Measurements from ENCODE around the gene MFSD12. TPM values are rescaled to one million over a fixed set of nuclear protein-coding genes. Genes with fewer than 3 reads are reported as not detected.

MFSD12 gene
- total RNA-seq, 1 experiment from 2014 or later = 60.6 TPM

DNA sequence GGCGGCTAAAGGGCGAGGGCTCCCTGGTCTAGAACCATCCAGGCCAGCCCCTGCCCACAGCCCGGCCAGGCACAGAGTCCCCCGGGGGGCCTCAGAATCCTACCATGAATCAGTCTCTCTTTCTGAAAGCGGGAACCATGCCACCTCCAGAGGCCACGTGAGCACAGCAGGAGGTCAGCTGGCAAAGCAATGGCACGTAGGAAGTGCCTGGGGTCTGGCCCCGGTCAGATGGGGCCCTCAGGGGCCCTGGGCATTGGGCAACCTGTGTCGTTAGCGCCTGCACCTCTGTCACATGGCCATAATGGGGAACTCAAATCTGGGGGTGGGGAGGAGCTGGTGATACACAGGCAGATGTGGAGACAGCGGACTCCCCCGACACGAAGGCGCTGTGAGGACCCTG is 8.8 kb downstream of the MFSD12 start:
- H3K36me3 ChIP-seq (ENCODE audit: control insufficient read depth, insufficient read depth, low read length) = no peaks in the 10 kb centered on the region; the same call in 1 of the 2 replicates
- no peaks in the 10 kb centered on the region for H3K27me3 ChIP-seq (replicated peaks; ENCODE audit: control insufficient read depth, insufficient read depth, low read length)
- intact Hi-C loops (cut with micrococcal nuclease; ENCODE audit: unreplicated experiment) = no loop called here
- H3K9me3 ChIP-seq = no peaks in the 10 kb centered on the region
- TF ChIP-seq CTCF (IDR thresholded peaks at IDR 0.05; ENCODE audit: insufficient read depth in 1 of 2, low read depth in 1 of 2, low read length in 1 of 2, severe bottlenecking in 1 of 2, unreplicated experiment in 1 of 2) = no peak
- ChIA-PET CTCF (no interaction called here), POLR2A (no interaction called here)
- no peaks in the 10 kb centered on the region for H3K4me1 ChIP-seq
- Mint-ChIP-seq H3K27ac (ENCODE audit: unreplicated experiment) (no peak overlapping the region), H3K27me3 (ENCODE audit: insufficient read depth, unreplicated experiment) (no peaks in the 10 kb centered on the region), H3K9me3 (ENCODE audit: unreplicated experiment) (no peaks in the 10 kb centered on the region), H3K36me3 (ENCODE audit: insufficient read depth, unreplicated experiment) (peaks cover 57% of the 10 kb centered on the region), H3K4me3 (ENCODE audit: unreplicated experiment) (no peak overlapping the region), H3K4me1 (ENCODE audit: low read depth, unreplicated experiment) (no peaks in the 10 kb centered on the region)
- no peak for DNase-seq
- no peak overlapping the region for H3K4me3 ChIP-seq (ENCODE audit: low read depth, low read length)
- BruUV-seq (replicated peaks) = no TSS peak

- ChIA-PET POLR2A (no interaction called here), CTCF (interaction anchor here (0.6 kb wide), 1 partner anchor 658 kb away, joined by 3 read pairs; no protein-coding TSS in a partner anchor)
Measured at GRCh38 chr19:3547767-3548282, 9.6 kb downstream of the MFSD12 start.

DNA sequence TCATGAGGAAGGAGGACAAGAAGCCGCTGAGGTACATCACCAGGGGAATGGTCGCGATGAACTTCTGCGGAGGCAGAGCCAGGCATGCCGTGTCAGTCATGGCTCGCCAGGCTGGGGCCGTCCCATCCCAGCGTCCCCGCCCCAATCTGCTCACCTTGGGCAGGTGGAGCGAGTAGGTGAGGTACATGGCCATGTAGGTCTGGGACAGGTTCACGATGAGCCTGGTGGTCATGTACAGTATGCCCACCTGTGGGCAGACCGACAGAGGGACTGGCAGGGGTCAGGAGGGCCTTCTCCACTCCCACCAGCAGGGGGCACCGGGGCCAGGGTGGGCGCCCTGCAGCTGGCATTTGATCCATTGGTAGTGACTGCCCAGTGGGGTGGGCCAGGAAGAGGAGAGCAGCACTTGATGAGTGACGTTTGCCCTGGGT is 10.1 kb downstream of the MFSD12 start:
- intact Hi-C loops (cut with micrococcal nuclease; ENCODE audit: unreplicated experiment) = no loop called here
- Histone ChIP-seq H3K9me3 (no peaks in the 10 kb centered on the region), H3K36me3 (ENCODE audit: control insufficient read depth, insufficient read depth, low read length) (no peaks in the 10 kb centered on the region; the same call in 1 of the 2 replicates), H3K4me3 (ENCODE audit: low read depth, low read length) (no peak overlapping the region), H3K4me1 (no peaks in the 10 kb centered on the region), H3K27me3 (replicated peaks; ENCODE audit: control insufficient read depth, insufficient read depth, low read length) (no peaks in the 10 kb centered on the region)
- BruUV-seq (replicated peaks) = no TSS peak
- ChIA-PET CTCF (interaction anchor here (0.6 kb wide), 1 partner anchor 658 kb away, joined by 3 read pairs; no protein-coding TSS in a partner anchor), POLR2A (no interaction called here)
- Mint-ChIP-seq H3K27me3 (ENCODE audit: insufficient read depth, unreplicated experiment) (no peaks in the 10 kb centered on the region), H3K27ac (ENCODE audit: unreplicated experiment) (no peak overlapping the region), H3K4me1 (ENCODE audit: low read depth, unreplicated experiment) (no peaks in the 10 kb centered on the region), H3K36me3 (ENCODE audit: insufficient read depth, unreplicated experiment) (peaks cover 54% of the 10 kb centered on the region), H3K9me3 (ENCODE audit: unreplicated experiment) (no peaks in the 10 kb centered on the region), H3K4me3 (ENCODE audit: unreplicated experiment) (no peak overlapping the region)
- peak in 1 of 2 experiments; percentile 30 for DNase-seq
- TF ChIP-seq CTCF (IDR thresholded peaks at IDR 0.05; ENCODE audit: insufficient read depth in 1 of 2, low read depth in 1 of 2, low read length in 1 of 2, severe bottlenecking in 1 of 2, unreplicated experiment in 1 of 2) = peak; percentile 22 to 54

More at GRCh38 chr19:3547767-3548282, 9.6 kb downstream of the MFSD12 start:
- no peaks in the 10 kb centered on the region for H3K4me1 ChIP-seq
- no TSS peak for BruUV-seq (replicated peaks)
- Mint-ChIP-seq H3K36me3 (ENCODE audit: insufficient read depth, unreplicated experiment) (peaks cover 54% of the 10 kb centered on the region), H3K4me1 (ENCODE audit: low read depth, unreplicated experiment) (no peaks in the 10 kb centered on the region), H3K27ac (ENCODE audit: unreplicated experiment) (no peak overlapping the region), H3K9me3 (ENCODE audit: unreplicated experiment) (no peaks in the 10 kb centered on the region), H3K27me3 (ENCODE audit: insufficient read depth, unreplicated experiment) (no peaks in the 10 kb centered on the region), H3K4me3 (ENCODE audit: unreplicated experiment) (no peak overlapping the region)
- no peak for TF ChIP-seq CTCF (IDR thresholded peaks at IDR 0.05; ENCODE audit: insufficient read depth in 1 of 2, low read depth in 1 of 2, low read length in 1 of 2, severe bottlenecking in 1 of 2, unreplicated experiment in 1 of 2)
- H3K27me3 ChIP-seq (replicated peaks; ENCODE audit: control insufficient read depth, insufficient read depth, low read length) = no peaks in the 10 kb centered on the region
- no peak for DNase-seq
- no peaks in the 10 kb centered on the region; the same call in 1 of the 2 replicates for H3K36me3 ChIP-seq (ENCODE audit: control insufficient read depth, insufficient read depth, low read length)
- no peak overlapping the region for H3K4me3 ChIP-seq (ENCODE audit: low read depth, low read length)
- no peaks in the 10 kb centered on the region for H3K9me3 ChIP-seq
- intact Hi-C loops (cut with micrococcal nuclease; ENCODE audit: unreplicated experiment) = no loop called here
